HUES48 (cell line): ENCODE data around the gene SPOP.
A peak's percentile ranks its signal among the peaks of the same experiment; 100 is the strongest.

Source experiments
- H3K27ac ChIP-seq: one replicate; pipeline ENCODE4 v1.7.0; 2013; ENCODE audit warnings: low read depth, low read length, inconsistent platforms
- H3K27me3 ChIP-seq: 2 replicates; pipeline ENCODE4 v1.6.1; 2013; ENCODE audit warnings: mild to moderate bottlenecking, low read length; ENCODE audit not compliant: control insufficient read depth, insufficient read depth
- H3K36me3 ChIP-seq: 2 replicates; pipeline ENCODE4 v1.6.1; 2013; ENCODE audit warnings: low read length; ENCODE audit not compliant: control insufficient read depth, insufficient read depth
- H3K4me1 ChIP-seq: 2 replicates; pipeline ENCODE4 v1.6.1; 2013; ENCODE audit warnings: mild to moderate bottlenecking, low read length; ENCODE audit not compliant: control insufficient read depth, insufficient read depth
- H3K4me3 ChIP-seq: 2 replicates; pipeline ENCODE4 v1.5.1; 2013; ENCODE audit warnings: mild to moderate bottlenecking, low read depth, low read length
- H3K9ac ChIP-seq: 2 replicates; pipeline ENCODE4 v1.6.1; 2013; ENCODE audit warnings: mild to moderate bottlenecking, low read depth, low read length, moderate library complexity
- H3K9me3 ChIP-seq: 2 replicates; pipeline ENCODE4 v1.6.1; 2013; ENCODE audit warnings: low read length; ENCODE audit not compliant: control insufficient read depth, insufficient read depth

SPOP gene

GRCh38 chr17:49708515-49709183 is 30.8 kb upstream of the SPOP start:
- peaks cover 5% of the 10 kb centered on the region; the same call in 1 of the 2 replicates for H3K4me1 ChIP-seq
- H3K27ac ChIP-seq: no peak overlapping the region
- H3K27me3 ChIP-seq: no peaks in the 10 kb centered on the region
- peaks cover 39% of the 10 kb centered on the region for H3K36me3 ChIP-seq
- no peak overlapping the region for H3K9ac ChIP-seq
- peak overlapping the region; percentile 12; the same call in 1 of the 2 replicates for H3K4me3 ChIP-seq
- no peaks in the 10 kb centered on the region for H3K9me3 ChIP-seq

DNA sequence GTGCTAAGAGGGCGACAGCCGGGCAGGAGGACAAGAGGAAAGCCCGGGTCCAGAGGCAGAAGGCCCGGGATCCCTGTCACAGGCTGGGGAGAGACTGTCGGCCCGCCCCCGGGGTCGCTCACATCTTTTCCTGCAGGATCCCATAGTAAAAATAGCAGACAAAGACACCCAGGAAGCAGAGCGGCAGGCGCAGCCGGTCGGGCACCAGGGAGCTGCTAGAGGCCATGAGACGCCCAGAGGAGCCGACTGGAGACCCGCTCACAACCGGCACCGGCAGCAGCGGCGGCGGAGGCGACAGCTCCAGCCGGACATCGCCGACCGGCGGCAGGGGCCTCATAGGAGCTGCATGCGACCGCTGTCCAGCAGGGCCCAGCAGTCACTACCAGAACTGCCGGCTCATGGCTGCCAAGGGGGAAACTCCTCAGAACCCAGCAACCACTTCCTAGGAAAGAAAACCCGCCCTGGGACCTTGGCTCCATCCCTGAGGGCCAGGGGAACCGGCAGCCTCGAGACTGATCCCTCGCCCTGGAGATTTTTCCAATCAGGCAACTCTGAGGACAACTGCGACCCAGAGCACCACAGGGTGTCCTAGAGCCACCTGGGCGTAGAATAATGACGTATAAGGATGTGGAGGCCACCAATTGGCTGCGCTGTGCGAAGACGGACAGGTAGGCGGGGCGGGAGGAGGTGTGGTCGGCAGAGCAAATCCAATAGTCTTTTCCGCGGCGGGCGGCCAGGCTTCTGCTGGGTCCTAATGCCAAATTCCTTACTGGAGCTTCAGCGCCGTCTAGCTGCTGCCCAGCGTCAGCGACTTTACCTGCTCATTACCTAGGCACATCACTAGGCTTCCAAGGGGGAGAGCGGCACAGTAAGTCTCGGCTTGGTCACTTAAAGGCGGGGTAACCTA is 30.0 kb upstream of the SPOP start, which contains the start of gene SLC35B1:
Gene SLC35B1 (minus strand): TSS at position 357 of the 907 bp plus-strand sequence. CDS start 131 bp downstream, at position 226.
- peak within 1 kb of the TSS; percentile 98 for H3K27ac ChIP-seq
- H3K36me3 ChIP-seq: peaks cover 44% of the 10 kb centered on the region
- peaks cover 5% of the 10 kb centered on the region; the same call in 1 of the 2 replicates for H3K4me1 ChIP-seq
- peak within 1 kb of the TSS; percentile 97 for H3K9ac ChIP-seq
- peak within 1 kb of the TSS; percentile 92 for H3K4me3 ChIP-seq
- H3K27me3 ChIP-seq: no peaks in the 10 kb centered on the region
- no peaks in the 10 kb centered on the region for H3K9me3 ChIP-seq

- Histone ChIP-seq H3K4me3 (peak overlapping the region; percentile 92), H3K27me3 (no peaks in the 10 kb centered on the region), H3K27ac (peak overlapping the region; percentile 98), H3K4me1 (peaks cover 5% of the 10 kb centered on the region; the same call in 1 of the 2 replicates), H3K36me3 (peaks cover 46% of the 10 kb centered on the region), H3K9me3 (no peaks in the 10 kb centered on the region), H3K9ac (peak overlapping the region; percentile 97)
These were observed 29.3 kb upstream of the SPOP start for GRCh38 chr17:49707246-49707607.

DNA sequence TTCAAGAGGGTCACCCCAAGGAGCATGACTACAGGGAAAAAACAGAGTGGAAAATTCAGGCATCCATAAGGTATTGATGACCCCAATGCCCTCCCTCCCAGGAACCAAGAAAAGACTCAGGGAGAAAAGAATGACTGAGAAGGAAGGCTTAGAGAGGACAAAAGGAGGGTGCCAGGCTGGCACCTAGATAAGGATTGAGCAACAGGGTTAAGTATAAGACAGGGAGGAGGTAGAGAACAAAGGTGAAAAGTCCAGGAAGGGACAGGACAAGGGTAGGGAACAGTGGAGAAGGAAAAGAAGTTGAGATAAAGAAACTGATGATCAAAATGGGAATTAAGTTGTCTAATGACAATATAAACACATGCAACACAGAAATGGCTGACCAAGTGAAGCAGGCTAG is 27.4 kb upstream of the SPOP start:
- Histone ChIP-seq H3K4me3 (no peak overlapping the region), H3K9ac (no peak overlapping the region), H3K36me3 (peaks cover 57% of the 10 kb centered on the region), H3K9me3 (no peaks in the 10 kb centered on the region), H3K4me1 (peaks cover 5% of the 10 kb centered on the region; the same call in 1 of the 2 replicates), H3K27me3 (no peaks in the 10 kb centered on the region), H3K27ac (no peak overlapping the region)

- no peak overlapping the region for H3K27ac ChIP-seq
- H3K9ac ChIP-seq: no peak overlapping the region
- peaks cover 5% of the 10 kb centered on the region; the same call in 1 of the 2 replicates for H3K4me1 ChIP-seq
- no peak overlapping the region for H3K4me3 ChIP-seq
- no peaks in the 10 kb centered on the region for H3K27me3 ChIP-seq
- H3K9me3 ChIP-seq: no peaks in the 10 kb centered on the region
- H3K36me3 ChIP-seq: peaks cover 60% of the 10 kb centered on the region
These were observed 25.8 kb upstream of the SPOP start for GRCh38 chr17:49703557-49704277.

DNA sequence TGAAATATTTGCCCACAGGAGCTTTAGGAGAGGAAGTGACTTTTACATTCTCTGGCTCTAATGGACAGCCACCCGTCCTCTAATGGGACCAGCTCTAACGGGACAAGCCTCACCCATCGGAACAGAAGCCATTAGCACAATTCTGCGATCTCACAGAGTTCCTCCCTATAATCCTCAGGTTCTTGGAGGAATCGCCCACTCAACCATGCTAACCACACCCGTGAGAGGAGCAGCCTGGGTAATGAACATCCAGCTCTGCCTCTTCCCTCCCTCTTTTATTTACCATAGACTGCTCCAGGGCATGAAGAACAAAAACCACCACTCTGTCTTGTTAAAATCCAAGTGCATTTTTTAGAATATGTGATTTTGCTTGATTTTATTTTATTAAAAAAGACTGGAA is 23.1 kb upstream of the SPOP start:
- Histone ChIP-seq H3K27ac (no peak overlapping the region), H3K9me3 (no peaks in the 10 kb centered on the region), H3K4me3 (no peak overlapping the region), H3K27me3 (no peaks in the 10 kb centered on the region), H3K36me3 (peaks cover 58% of the 10 kb centered on the region), H3K4me1 (no peaks in the 10 kb centered on the region), H3K9ac (no peak overlapping the region)

- H3K36me3 ChIP-seq: peaks cover 49% of the 10 kb centered on the region
- H3K4me1 ChIP-seq: 0 out of 2 replicates have a peak, but pooled peaks cover 3% of the 10 kb centered on the region
- no peak overlapping the region for H3K9ac ChIP-seq
- no peak overlapping the region for H3K27ac ChIP-seq
- H3K4me3 ChIP-seq: no peak overlapping the region
- no peaks in the 10 kb centered on the region for H3K9me3 ChIP-seq
- no peaks in the 10 kb centered on the region for H3K27me3 ChIP-seq
These were observed 22.2 kb upstream of the SPOP start for GRCh38 chr17:49699966-49700575.

GRCh38 chr17:49698005-49698404 is 20.1 kb upstream of the SPOP start:
- H3K36me3 ChIP-seq: peaks cover 30% of the 10 kb centered on the region
- no peak overlapping the region for H3K9ac ChIP-seq
- no peak overlapping the region for H3K27ac ChIP-seq
- H3K4me1 ChIP-seq: 0 out of 2 replicates have a peak, but pooled peaks cover 5% of the 10 kb centered on the region
- no peaks in the 10 kb centered on the region for H3K27me3 ChIP-seq
- H3K9me3 ChIP-seq: no peaks in the 10 kb centered on the region
- H3K4me3 ChIP-seq: no peak overlapping the region

GRCh38 chr17:49696233-49696761 is 18.4 kb upstream of the SPOP start:
- Histone ChIP-seq H3K36me3 (peaks cover 13% of the 10 kb centered on the region), H3K4me3 (no peak overlapping the region), H3K9me3 (no peaks in the 10 kb centered on the region), H3K27me3 (no peaks in the 10 kb centered on the region), H3K27ac (no peak overlapping the region), H3K4me1 (0 out of 2 replicates have a peak, but pooled peaks cover 5% of the 10 kb centered on the region), H3K9ac (no peak overlapping the region)

- peaks cover 8% of the 10 kb centered on the region for H3K36me3 ChIP-seq
- H3K4me1 ChIP-seq: 0 out of 2 replicates have a peak, but pooled peaks cover 5% of the 10 kb centered on the region
- no peak overlapping the region for H3K27ac ChIP-seq
- no peaks in the 10 kb centered on the region for H3K27me3 ChIP-seq
- no peaks in the 10 kb centered on the region for H3K9me3 ChIP-seq
- no peak overlapping the region for H3K9ac ChIP-seq
- H3K4me3 ChIP-seq: no peak overlapping the region
These were observed 17.9 kb upstream of the SPOP start for GRCh38 chr17:49695698-49696232.
